ENCODE results near the gene MS4A4A.

Gene MS4A4A

GRCh38 chr11:60357771-60358170 is 77.3 kb downstream of the MS4A4A start:
- no peak for DNase-seq

Data from 8988T (cell line).